ENCODE data around the gene F2R. TPM values are rescaled to one million over a fixed set of nuclear protein-coding genes. Genes with fewer than 3 reads are reported as not detected.

F2R gene
- total and polyA plus RNA-seq, 2 of the 4 experiments (the other 2 are of a cell fraction): 85.7 to 147 TPM

- ChIA-PET POLR2A (ENCODE audit: unreplicated experiment) (no interaction called here), CTCF (interaction anchor here (0.7 kb wide), 1 partner anchor 97 kb away, joined by 3 read pairs; no protein-coding TSS in a partner anchor)
- peak overlapping the region; percentile 82; the same call in 1 of the 2 replicates for H4K5ac ChIP-seq (ENCODE audit: low read depth, low read length)
- peak overlapping the region; percentile 95; the same call in 2 of the 3 replicates for H2BK15ac ChIP-seq (ENCODE audit: low read depth, low read length)
- no peak overlapping the region for H2BK5ac ChIP-seq (ENCODE audit: low read depth, low read length, poor library complexity, severe bottlenecking)
- H3K4me1 ChIP-seq (ENCODE audit: control insufficient read depth, insufficient read depth, low read length): peaks cover 15% of the 10 kb centered on the region
- H3K9me1 ChIP-seq (ENCODE audit: insufficient read depth, low read length): peaks cover 8% of the 10 kb centered on the region; the same call in 1 of the 2 replicates
- H4K20me1 ChIP-seq (ENCODE audit: insufficient read depth, low read length): no peaks in the 10 kb centered on the region
- dilution Hi-C loops (cut with HindIII; ENCODE audit: low sequenced_read_pairs, unreplicated experiment): no loop called here
- 94% methylated on average over 2 of the region's 6 CpGs; no CpG with 5 or more reads in 1 of the 2 experiments for WGBS, 2 experiments (ENCODE audit: extremely low coverage in 2 of 2, insufficient read length in 1 of 2)
- peak overlapping the region; percentile 31; the same call in 1 of the 2 replicates for H3K14ac ChIP-seq (replicated peaks; ENCODE audit: low read depth, low read length)
- no peak overlapping the region for H3K56ac ChIP-seq (ENCODE audit: extremely low read depth, insufficient read depth, low read length)
- DNase-seq: no peak
- H2AK5ac ChIP-seq (ENCODE audit: low read depth, low read length): peak overlapping the region; percentile 59; the same call in 1 of the 2 replicates
- H3K27ac ChIP-seq (ENCODE audit: insufficient read depth, low read length): no peak overlapping the region
- no peak overlapping the region for H2AK9ac ChIP-seq (replicated peaks; ENCODE audit: low read depth, low read length, poor library complexity)
- H3K36me3 ChIP-seq (ENCODE audit: control insufficient read depth, insufficient read depth, low read length): no peaks in the 10 kb centered on the region
- in situ Hi-C loops (cut with MboI; ENCODE audit: low sequenced_read_pairs): no loop called here
- H3K4me3 ChIP-seq (ENCODE audit: insufficient read depth, low read depth, low read length): no peak overlapping the region
- H4K91ac ChIP-seq (ENCODE audit: insufficient read depth, low read depth, low read length): peak overlapping the region; percentile 61
- H3K79me1 ChIP-seq (ENCODE audit: low read depth in 1 of 2, low read length in 2 of 2): peaks cover 0 to 4% of the 10 kb centered on the region in 2 experiments; a peak in 2 of 4 replicates
- H3K9me3 ChIP-seq (ENCODE audit: control insufficient read depth, insufficient read depth, low read length): no peaks in the 10 kb centered on the region
- no peak overlapping the region for H3K4me2 ChIP-seq (ENCODE audit: low read depth, low read length)
- peak overlapping the region; percentile 61; the same call in 1 of the 2 replicates for H3K18ac ChIP-seq (ENCODE audit: low read depth, low read length)
- TF ChIP-seq RFX5 (IDR thresholded peaks at IDR 0.05; ENCODE audit: low read depth, low read length) (no peak), FOS (IDR thresholded peaks at IDR 0.05; ENCODE audit: low read depth, low read length) (no peak), MXI1 (IDR thresholded peaks at IDR 0.05; ENCODE audit: borderline replicate concordance, low read depth, low read length) (no peak), MAZ (IDR thresholded peaks at IDR 0.05; ENCODE audit: borderline replicate concordance, low read depth, low read length) (no peak), CEBPB (IDR thresholded peaks at IDR 0.05; ENCODE audit: low read depth, low read length) (no peak), CTCF (conservative IDR thresholded peaks at IDR 0.05; ENCODE audit: low read depth, low read length) (no peak)
- H3K4ac ChIP-seq (ENCODE audit: low read depth, low read length): peak overlapping the region; percentile 71
- no peak overlapping the region for H2AFZ ChIP-seq (replicated peaks; ENCODE audit: low read length, poor library complexity)
- no peak for ATAC-seq (ENCODE audit: low read depth)
- H2BK20ac ChIP-seq (ENCODE audit: low read depth, low read length): peak overlapping the region; percentile 67
- H4K8ac ChIP-seq (ENCODE audit: low read depth in 2 of 2, low read length in 2 of 2): peak overlapping the region; percentile 16 to 31; a peak in 3 of 4 replicates
- no peaks in the 10 kb centered on the region for H3K27me3 ChIP-seq (ENCODE audit: control insufficient read depth, insufficient read depth, low read length)
- intact Hi-C loops (cut with micrococcal nuclease): no loop called here
- no TSS peak for BruUV-seq (replicated peaks)
- peak overlapping the region; percentile 77 for H2BK120ac ChIP-seq (ENCODE audit: low read depth, low read length)
- no peak overlapping the region for H3K9ac ChIP-seq (ENCODE audit: low read depth, low read length)
- peak overlapping the region; percentile 35; the same call in 1 of the 2 replicates for H3K23ac ChIP-seq (ENCODE audit: low read depth, low read length)
Observed at GRCh38 chr5:76695346-76695745, 20.6 kb upstream of the F2R start.

Data from IMR-90 (cell line).